NCI-H526 (cell line): ENCODE measurements around the gene SIPA1L3.

ENCODE experiments used
- DNase-seq, 2 experiments: peaks; one replicate each; lab custom pipeline; 2025; lab: John Stamatoyannopoulos, UW

SIPA1L3 gene

GRCh38 chr19:38233740-38234251, 326.8 kb downstream of the SIPA1L3 start:
- peak; percentile 24 to 85 for DNase-seq

- no peak for DNase-seq
Measured at GRCh38 chr19:38234615-38235014, 327.6 kb downstream of the SIPA1L3 start.

GRCh38 chr19:38239816-38240215, 332.8 kb downstream of the SIPA1L3 start:
- DNase-seq, result no peak

GRCh38 chr19:38243279-38243673, 336.3 kb downstream of the SIPA1L3 start:
- no peak for DNase-seq

- DNase-seq, result no peak
Measured at GRCh38 chr19:38245826-38246498, 339.0 kb downstream of the SIPA1L3 start.

- no peak for DNase-seq
Measured at GRCh38 chr19:38247126-38247525, 340.1 kb downstream of the SIPA1L3 start.

GRCh38 chr19:38247734-38248268, 340.8 kb downstream of the SIPA1L3 start:
- no peak for DNase-seq

GRCh38 chr19:38248421-38248820, 341.4 kb downstream of the SIPA1L3 start:
- DNase-seq, result no peak

- DNase-seq, result no peak
Measured at GRCh38 chr19:38250428-38250820, 343.4 kb downstream of the SIPA1L3 start.

- DNase-seq, result no peak
Measured at GRCh38 chr19:38250821-38251563, 344.0 kb downstream of the SIPA1L3 start.

- no peak for DNase-seq
Measured at GRCh38 chr19:38251564-38252051, 344.6 kb downstream of the SIPA1L3 start.

- DNase-seq, result no peak
Measured at GRCh38 chr19:38252385-38252784, 345.4 kb downstream of the SIPA1L3 start.

GRCh38 chr19:38252941-38253691, 346.1 kb downstream of the SIPA1L3 start:
- no peak for DNase-seq

- DNase-seq, result no peak
Measured at GRCh38 chr19:38253788-38254187, 346.8 kb downstream of the SIPA1L3 start.

- peak; percentile 23 to 57 for DNase-seq
Measured at GRCh38 chr19:38255383-38256014, 348.5 kb downstream of the SIPA1L3 start.
